Measurements from ENCODE around the gene BBLN.

DNA sequence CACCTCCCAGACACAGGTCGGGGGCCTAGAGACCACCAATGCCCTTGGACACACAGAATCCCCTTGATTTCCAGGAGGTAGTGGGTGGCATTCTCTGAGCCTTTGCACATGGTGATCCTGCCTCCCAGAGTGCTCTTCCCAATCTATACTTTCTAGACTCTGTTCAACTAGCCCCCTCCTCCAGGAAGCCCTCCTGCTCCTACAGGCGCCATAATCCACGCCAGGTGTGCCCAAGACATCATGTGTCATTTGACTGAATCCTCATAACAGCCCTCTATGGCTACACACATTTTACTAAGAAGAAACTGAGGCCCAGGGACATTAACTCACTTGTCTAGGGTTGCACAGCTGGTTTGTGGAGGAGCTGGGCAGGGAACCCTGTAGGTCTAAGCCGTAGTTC is 7.1 kb downstream of the BBLN start:
- TF ChIP-seq, protein P1, sequence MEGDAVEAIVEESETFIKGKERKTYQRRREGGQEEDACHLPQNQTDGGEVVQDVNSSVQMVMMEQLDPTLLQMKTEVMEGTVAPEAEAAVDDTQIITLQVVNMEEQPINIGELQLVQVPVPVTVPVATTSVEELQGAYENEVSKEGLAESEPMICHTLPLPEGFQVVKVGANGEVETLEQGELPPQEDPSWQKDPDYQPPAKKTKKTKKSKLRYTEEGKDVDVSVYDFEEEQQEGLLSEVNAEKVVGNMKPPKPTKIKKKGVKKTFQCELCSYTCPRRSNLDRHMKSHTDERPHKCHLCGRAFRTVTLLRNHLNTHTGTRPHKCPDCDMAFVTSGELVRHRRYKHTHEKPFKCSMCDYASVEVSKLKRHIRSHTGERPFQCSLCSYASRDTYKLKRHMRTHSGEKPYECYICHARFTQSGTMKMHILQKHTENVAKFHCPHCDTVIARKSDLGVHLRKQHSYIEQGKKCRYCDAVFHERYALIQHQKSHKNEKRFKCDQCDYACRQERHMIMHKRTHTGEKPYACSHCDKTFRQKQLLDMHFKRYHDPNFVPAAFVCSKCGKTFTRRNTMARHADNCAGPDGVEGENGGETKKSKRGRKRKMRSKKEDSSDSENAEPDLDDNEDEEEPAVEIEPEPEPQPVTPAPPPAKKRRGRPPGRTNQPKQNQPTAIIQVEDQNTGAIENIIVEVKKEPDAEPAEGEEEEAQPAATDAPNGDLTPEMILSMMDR (IDR thresholded peaks at IDR 0.05; ENCODE audit: insufficient read depth, low read depth, low read length) = no peak
- no peak for TF ChIP-seq EZH2 (IDR thresholded peaks at IDR 0.05; ENCODE audit: insufficient read depth, low read length)

All from astrocyte (in vitro differentiated cells and primary cell).